Activated CD4-positive, alpha-beta T cell treated with anti-CD3 and anti-CD28 coated beads for 1 hour (primary cell): Measurements from ENCODE around the gene SETD3.

Source experiments
- DNase-seq: peaks from one replicate; pipeline ENCODE4 v3.0.0-alpha.2; 2020

Gene SETD3

GRCh38 chr14:99418242-99418641 lies 62.4 kb downstream of the SETD3 start:
- DNase-seq = no peak

- no peak for DNase-seq
Observed at GRCh38 chr14:99416909-99417308, 63.8 kb downstream of the SETD3 start.

GRCh38 chr14:99415496-99416281 lies 65.0 kb downstream of the SETD3 start:
- DNase-seq = peak; percentile 40

GRCh38 chr14:99413911-99414310 lies 66.7 kb downstream of the SETD3 start:
- no peak for DNase-seq

GRCh38 chr14:99413172-99413571 lies 67.5 kb downstream of the SETD3 start:
- no peak for DNase-seq

GRCh38 chr14:99412117-99413061 lies 68.3 kb downstream of the SETD3 start:
- DNase-seq = no peak

- no peak for DNase-seq
Observed at GRCh38 chr14:99410019-99410418, 70.6 kb downstream of the SETD3 start.

GRCh38 chr14:99408971-99409289 lies 71.7 kb downstream of the SETD3 start:
- no peak for DNase-seq

GRCh38 chr14:99408286-99408970 lies 72.2 kb downstream of the SETD3 start:
- DNase-seq = no peak

GRCh38 chr14:99407416-99407815 lies 73.2 kb downstream of the SETD3 start:
- DNase-seq = no peak

GRCh38 chr14:99402950-99403349 lies 77.7 kb downstream of the SETD3 start:
- no peak for DNase-seq

- DNase-seq = no peak
Observed at GRCh38 chr14:99402285-99402648, 78.4 kb downstream of the SETD3 start.

- no peak for DNase-seq
Observed at GRCh38 chr14:99401621-99402284, 78.9 kb downstream of the SETD3 start.

GRCh38 chr14:99401211-99401610 lies 79.4 kb downstream of the SETD3 start:
- no peak for DNase-seq

- no peak for DNase-seq
Observed at GRCh38 chr14:99397698-99398097, 83.0 kb downstream of the SETD3 start.

- DNase-seq = no peak
Observed at GRCh38 chr14:99395909-99396530, 84.6 kb downstream of the SETD3 start.

- no peak for DNase-seq
Observed at GRCh38 chr14:99394602-99395156, 86.0 kb downstream of the SETD3 start.

GRCh38 chr14:99393059-99393655 lies 87.5 kb downstream of the SETD3 start:
- no peak for DNase-seq

GRCh38 chr14:99391671-99392070 lies 89.0 kb downstream of the SETD3 start:
- DNase-seq = no peak

- no peak for DNase-seq
Observed at GRCh38 chr14:99389174-99389826, 91.4 kb downstream of the SETD3 start.

GRCh38 chr14:99388286-99388685 lies 92.4 kb downstream of the SETD3 start:
- DNase-seq = no peak
